Activated CD8-positive, alpha-beta memory T cell treated with anti-CD3 and anti-CD28 coated beads, Interleukin-2, amount 50 U/mL, for 24 hours (primary cell): ENCODE measurements around the gene DESI1.

Experiments
- DNase-seq: peaks from one replicate; pipeline ENCODE4 v3.0.0-alpha.2; 2020; ENCODE audit errors: extremely low read depth

Gene DESI1

GRCh38 chr22:41557401-41558240 lies 63.2 kb downstream of the DESI1 start:
- DNase-seq, result no peak

DNA sequence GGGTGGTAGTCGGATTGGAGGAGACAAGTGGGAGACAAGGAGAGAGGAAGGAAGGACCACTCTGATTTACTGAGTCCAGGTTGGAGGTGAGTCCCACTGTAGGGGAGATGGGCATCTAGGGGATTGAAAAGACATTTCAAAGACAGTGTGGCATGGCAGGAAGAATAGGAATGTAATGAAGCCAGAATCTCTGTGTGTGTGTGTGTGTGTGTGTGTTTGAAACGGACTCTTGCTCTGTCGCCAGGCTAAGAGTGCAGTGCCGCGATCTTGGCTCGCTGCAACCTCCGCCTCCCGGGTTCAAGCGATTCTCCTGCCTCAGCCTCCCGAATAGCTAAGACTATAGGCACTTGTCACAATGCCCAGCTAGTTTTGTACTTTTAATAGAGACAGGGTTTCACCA lies 64.3 kb downstream of the DESI1 start:
- no peak for DNase-seq

- DNase-seq, result no peak
Measured at GRCh38 chr22:41555325-41555982, 65.4 kb downstream of the DESI1 start.

DNA sequence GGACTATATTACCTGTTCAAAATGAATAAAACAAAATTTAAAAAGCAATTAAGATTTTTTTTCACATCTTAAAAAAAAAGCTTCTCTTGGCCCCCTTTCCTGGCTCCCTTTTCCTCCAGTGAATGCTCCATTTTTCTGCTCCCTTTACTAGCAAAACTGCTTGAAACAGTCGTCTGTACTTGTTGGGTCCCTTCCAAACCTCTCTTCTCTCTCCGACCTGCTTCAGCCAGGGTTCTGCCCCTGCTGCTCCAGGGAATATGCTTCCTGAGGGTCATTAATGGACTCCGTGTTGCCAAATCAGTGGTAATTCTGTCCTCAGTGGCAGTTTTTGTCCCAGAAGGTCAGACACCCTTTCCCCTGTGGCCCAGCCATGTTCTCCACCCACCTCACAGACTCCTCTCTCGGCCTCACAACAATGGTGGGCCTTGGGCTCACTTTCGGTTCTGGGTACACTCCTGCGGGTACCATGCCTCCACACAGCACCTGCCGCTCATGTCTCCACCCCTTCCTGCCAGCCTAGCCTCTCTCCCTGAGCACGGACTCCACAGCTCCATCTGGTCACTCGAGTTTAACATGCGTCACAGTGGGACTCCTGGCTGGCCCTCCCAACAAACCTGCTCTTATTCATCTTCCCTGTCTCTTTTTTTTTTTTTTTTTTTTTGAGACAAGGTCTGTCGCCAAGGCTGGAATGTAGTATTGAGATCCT lies 68.8 kb downstream of the DESI1 start:
- no peak for DNase-seq

- DNase-seq, result no peak
Measured at GRCh38 chr22:41550952-41551491, 69.8 kb downstream of the DESI1 start.

DNA sequence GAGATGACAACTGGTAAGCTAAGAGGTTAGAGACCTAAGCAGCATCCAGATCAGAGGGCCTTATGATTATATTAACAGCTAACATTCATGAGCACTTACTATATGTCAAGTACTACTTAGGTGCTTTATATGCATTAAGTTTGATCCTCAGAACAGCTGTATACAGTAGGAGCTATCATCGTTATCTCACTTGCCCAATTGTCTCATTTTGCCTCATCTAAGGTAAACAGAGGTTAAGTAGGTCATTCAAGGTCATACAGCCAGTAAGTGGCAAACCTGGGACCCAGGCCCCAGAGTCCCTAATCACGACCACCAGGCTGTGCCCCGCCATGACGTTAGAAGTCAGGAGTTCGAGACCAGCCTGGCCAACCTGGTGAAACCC lies 72.0 kb downstream of the DESI1 start:
- no peak for DNase-seq
